ENCODE results near the gene COMMD1.
"Not testable (repeated sequence)": the region's sequence is repeated elsewhere in the genome, so short reads cannot be mapped to it uniquely, and the experiment has no call there.

Gene COMMD1

GRCh38 chr2:62151306-62151638 lies 245.8 kb downstream of the COMMD1 start:
- no peak for TF ChIP-seq EZH2phosphoT487 (conservative IDR thresholded peaks at IDR 0.05; ENCODE audit: low read length)
- no peak for TF ChIP-seq CTCF (IDR thresholded peaks at IDR 0.05; ENCODE audit: insufficient read depth, low read length, poor library complexity, severe bottlenecking)
- no peaks in the 10 kb centered on the region for H3F3A ChIP-seq (ENCODE audit: insufficient read depth)
- H3K4me2 ChIP-seq (ENCODE audit: low read depth, low read length, poor library complexity, severe bottlenecking), result no peak overlapping the region
- H3K9ac ChIP-seq (ENCODE audit: low read length), result no peak overlapping the region
- H2AFZ ChIP-seq (ENCODE audit: low read depth, low read length, severe bottlenecking), result no peak overlapping the region
- no peaks in the 10 kb centered on the region for H3K36me3 ChIP-seq (ENCODE audit: low read length)
- no peaks in the 10 kb centered on the region for H3K9me2 ChIP-seq (replicated peaks; ENCODE audit: insufficient read depth, low read length)
- no peaks in the 10 kb centered on the region for H4K20me1 ChIP-seq (ENCODE audit: low read depth, low read length)
- H3K79me2 ChIP-seq (ENCODE audit: insufficient read depth, low read length), result no peaks in the 10 kb centered on the region
- no peak overlapping the region for H3K4me3 ChIP-seq (ENCODE audit: insufficient read depth, low read length, poor library complexity, severe bottlenecking)
- no peaks in the 10 kb centered on the region for H3K27me3 ChIP-seq (ENCODE audit: low read length)
- H3K27ac ChIP-seq (ENCODE audit: low read depth, low read length), result no peak overlapping the region
- no peaks in the 10 kb centered on the region for H3K9me3 ChIP-seq (ENCODE audit: insufficient read depth, low read length)

GRCh38 chr2:62152000-62152399 lies 246.5 kb downstream of the COMMD1 start:
- H3K27ac ChIP-seq (ENCODE audit: low read depth, low read length), result no peak overlapping the region
- TF ChIP-seq EZH2phosphoT487 (conservative IDR thresholded peaks at IDR 0.05; ENCODE audit: low read length), result no peak

GRCh38 chr2:62156861-62157496 lies 251.5 kb downstream of the COMMD1 start:
- Histone ChIP-seq H3K27me3 (ENCODE audit: low read length) (no peaks in the 10 kb centered on the region), H3F3A (ENCODE audit: insufficient read depth) (no peaks in the 10 kb centered on the region), H3K36me3 (ENCODE audit: low read length) (no peaks in the 10 kb centered on the region), H2AFZ (ENCODE audit: low read depth, low read length, severe bottlenecking) (no peak overlapping the region), H3K4me3 (ENCODE audit: insufficient read depth, low read length, poor library complexity, severe bottlenecking) (no peak overlapping the region), H3K27ac (ENCODE audit: low read depth, low read length) (no peak overlapping the region), H3K4me2 (ENCODE audit: low read depth, low read length, poor library complexity, severe bottlenecking) (no peak overlapping the region), H3K79me2 (ENCODE audit: insufficient read depth, low read length) (no peaks in the 10 kb centered on the region), H3K9ac (ENCODE audit: low read length) (no peak overlapping the region), H3K9me2 (replicated peaks; ENCODE audit: insufficient read depth, low read length) (no peaks in the 10 kb centered on the region), H4K20me1 (ENCODE audit: low read depth, low read length) (no peaks in the 10 kb centered on the region), H3K9me3 (ENCODE audit: insufficient read depth, low read length) (no peaks in the 10 kb centered on the region)
- TF ChIP-seq EZH2phosphoT487 (conservative IDR thresholded peaks at IDR 0.05; ENCODE audit: low read length), result no peak
- no peak for TF ChIP-seq CTCF (IDR thresholded peaks at IDR 0.05; ENCODE audit: insufficient read depth, low read length, poor library complexity, severe bottlenecking)

More at GRCh38 chr2:62152000-62152399, 246.5 kb downstream of the COMMD1 start:
- Histone ChIP-seq H3K9me2 (replicated peaks; ENCODE audit: insufficient read depth, low read length) (no peaks in the 10 kb centered on the region), H3K79me2 (ENCODE audit: insufficient read depth, low read length) (no peaks in the 10 kb centered on the region), H3K9ac (ENCODE audit: low read length) (no peak overlapping the region), H3K9me3 (ENCODE audit: insufficient read depth, low read length) (no peaks in the 10 kb centered on the region), H3K27me3 (ENCODE audit: low read length) (no peaks in the 10 kb centered on the region), H3K4me3 (ENCODE audit: insufficient read depth, low read length, poor library complexity, severe bottlenecking) (no peak overlapping the region), H3F3A (ENCODE audit: insufficient read depth) (no peaks in the 10 kb centered on the region), H2AFZ (ENCODE audit: low read depth, low read length, severe bottlenecking) (no peak overlapping the region), H3K4me2 (ENCODE audit: low read depth, low read length, poor library complexity, severe bottlenecking) (no peak overlapping the region), H4K20me1 (ENCODE audit: low read depth, low read length) (no peaks in the 10 kb centered on the region), H3K36me3 (ENCODE audit: low read length) (no peaks in the 10 kb centered on the region)

- Histone ChIP-seq H3K9ac (ENCODE audit: low read length) (no peak overlapping the region), H3K9me2 (replicated peaks; ENCODE audit: insufficient read depth, low read length) (no peaks in the 10 kb centered on the region), H3K79me2 (ENCODE audit: insufficient read depth, low read length) (no peaks in the 10 kb centered on the region), H3K4me2 (ENCODE audit: low read depth, low read length, poor library complexity, severe bottlenecking) (no peak overlapping the region), H3K36me3 (ENCODE audit: low read length) (no peaks in the 10 kb centered on the region), H2AFZ (ENCODE audit: low read depth, low read length, severe bottlenecking) (no peak overlapping the region), H3K4me3 (ENCODE audit: insufficient read depth, low read length, poor library complexity, severe bottlenecking) (no peak overlapping the region), H3K27me3 (ENCODE audit: low read length) (no peaks in the 10 kb centered on the region), H4K20me1 (ENCODE audit: low read depth, low read length) (no peaks in the 10 kb centered on the region), H3F3A (ENCODE audit: insufficient read depth) (no peaks in the 10 kb centered on the region), H3K27ac (ENCODE audit: low read depth, low read length) (no peak overlapping the region), H3K9me3 (ENCODE audit: insufficient read depth, low read length) (no peaks in the 10 kb centered on the region)
- TF ChIP-seq CTCF (IDR thresholded peaks at IDR 0.05; ENCODE audit: insufficient read depth, low read length, poor library complexity, severe bottlenecking), result no peak
- TF ChIP-seq EZH2phosphoT487 (conservative IDR thresholded peaks at IDR 0.05; ENCODE audit: low read length), result no peak
Measured at GRCh38 chr2:62158444-62159121, 253.1 kb downstream of the COMMD1 start.

- H3K9me2 ChIP-seq (replicated peaks; ENCODE audit: insufficient read depth, low read length); H3K79me2 ChIP-seq (ENCODE audit: insufficient read depth, low read length); H3K27me3 ChIP-seq (ENCODE audit: low read length); H4K20me1 ChIP-seq (ENCODE audit: low read depth, low read length); H3K4me2 ChIP-seq (ENCODE audit: low read depth, low read length, poor library complexity, severe bottlenecking); H3F3A ChIP-seq (ENCODE audit: insufficient read depth); H3K9me3 ChIP-seq (ENCODE audit: insufficient read depth, low read length); H3K4me3 ChIP-seq (ENCODE audit: insufficient read depth, low read length, poor library complexity, severe bottlenecking); H3K27ac ChIP-seq (ENCODE audit: low read depth, low read length); H3K36me3 ChIP-seq (ENCODE audit: low read length); H2AFZ ChIP-seq (ENCODE audit: low read depth, low read length, severe bottlenecking); H3K9ac ChIP-seq (ENCODE audit: low read length): not testable (repeated sequence)
Measured at GRCh38 chr2:62160691-62161090, 255.2 kb downstream of the COMMD1 start.

Measured in SU-DHL-6 (cell line).